HL-60/S4 (cell line): ENCODE data around the gene HDDC3.

Source experiments
- in situ Hi-C: fragments of 300-500 bp; cut with MboI; formaldehyde crosslinking; loops from 2 replicates; pipeline ENCODE4 v1.14.3; 2022; ENCODE audit warnings: low sequenced_read_pairs

The HDDC3 gene

DNA sequence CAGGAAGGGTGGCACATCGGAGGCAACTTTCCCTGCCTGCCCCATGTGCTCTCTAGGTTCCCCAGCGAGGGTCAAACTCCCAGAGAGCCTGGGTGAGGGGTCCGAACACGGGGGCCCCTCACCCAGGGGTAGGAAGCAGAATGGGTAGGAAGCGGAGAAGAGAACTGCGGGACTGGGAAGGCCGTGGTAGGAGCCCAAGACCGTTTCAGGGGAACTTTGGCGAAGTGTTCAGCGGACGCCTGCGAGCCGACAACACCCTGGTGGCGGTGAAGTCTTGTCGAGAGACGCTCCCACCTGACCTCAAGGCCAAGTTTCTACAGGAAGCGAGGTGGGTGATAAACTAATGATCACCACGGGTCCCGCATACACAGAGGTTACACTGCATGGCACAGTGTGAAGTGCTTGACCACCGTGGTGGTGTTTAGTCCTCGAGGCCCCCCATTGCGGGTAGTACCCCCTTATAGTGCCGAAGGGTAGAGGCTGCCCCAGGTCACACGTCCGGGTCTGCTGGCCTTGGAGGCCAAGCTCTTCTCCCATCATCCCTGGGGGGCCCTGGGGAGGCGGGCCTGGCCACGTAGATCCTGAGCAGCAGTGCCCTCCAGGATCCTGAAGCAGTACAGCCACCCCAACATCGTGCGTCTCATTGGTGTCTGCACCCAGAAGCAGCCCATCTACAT is 39.7 kb downstream of the HDDC3 start:
- in situ Hi-C loops = loop anchor here (5.0 kb wide), 1 partner anchor 250 kb away; no protein-coding TSS in a partner anchor

DNA sequence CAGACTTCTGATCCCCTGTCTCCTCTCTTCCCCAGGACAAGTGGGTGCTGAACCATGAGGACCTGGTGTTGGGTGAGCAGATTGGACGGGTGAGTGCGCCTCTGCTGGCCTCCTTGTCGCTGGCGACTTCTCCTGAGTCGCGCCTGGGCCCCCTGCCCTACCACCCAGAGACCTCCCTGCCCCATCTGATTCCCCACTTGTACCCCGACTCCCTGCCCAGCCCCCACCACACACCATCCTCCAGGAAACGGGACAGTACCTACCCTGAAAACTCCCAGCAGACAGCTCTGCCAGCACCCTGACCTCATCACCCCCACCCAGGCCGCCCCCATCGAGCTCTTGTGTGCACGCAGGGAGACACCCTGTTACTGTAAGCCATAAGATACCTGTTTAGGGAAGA is 40.3 kb downstream of the HDDC3 start:
- in situ Hi-C loops = loop anchor here (5.0 kb wide), 1 partner anchor 250 kb away; no protein-coding TSS in a partner anchor

GRCh38 chr15:90891346-90891949 is 40.9 kb downstream of the HDDC3 start:
- in situ Hi-C loops = loop anchor here (5.0 kb wide), 1 partner anchor 249 kb away; no protein-coding TSS in a partner anchor

DNA sequence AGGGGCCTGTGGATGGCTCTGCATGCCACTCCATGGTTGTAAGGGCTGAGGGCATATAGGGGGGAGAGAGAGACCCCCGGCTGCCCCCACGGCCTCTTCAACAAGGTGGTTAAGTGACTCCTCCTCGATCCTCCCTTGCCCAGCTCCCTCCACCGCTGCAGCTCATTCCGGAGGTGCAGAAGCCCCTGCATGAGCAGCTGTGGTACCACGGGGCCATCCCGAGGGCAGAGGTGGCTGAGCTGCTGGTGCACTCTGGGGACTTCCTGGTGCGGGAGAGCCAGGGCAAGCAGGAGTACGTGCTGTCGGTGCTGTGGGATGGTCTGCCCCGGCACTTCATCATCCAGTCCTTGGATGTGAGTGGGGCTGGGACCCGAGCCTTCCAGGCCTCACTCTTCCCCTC is 41.5 kb downstream of the HDDC3 start:
- in situ Hi-C loops = loop anchor here (5.0 kb wide), 1 partner anchor 249 kb away; no protein-coding TSS in a partner anchor

DNA sequence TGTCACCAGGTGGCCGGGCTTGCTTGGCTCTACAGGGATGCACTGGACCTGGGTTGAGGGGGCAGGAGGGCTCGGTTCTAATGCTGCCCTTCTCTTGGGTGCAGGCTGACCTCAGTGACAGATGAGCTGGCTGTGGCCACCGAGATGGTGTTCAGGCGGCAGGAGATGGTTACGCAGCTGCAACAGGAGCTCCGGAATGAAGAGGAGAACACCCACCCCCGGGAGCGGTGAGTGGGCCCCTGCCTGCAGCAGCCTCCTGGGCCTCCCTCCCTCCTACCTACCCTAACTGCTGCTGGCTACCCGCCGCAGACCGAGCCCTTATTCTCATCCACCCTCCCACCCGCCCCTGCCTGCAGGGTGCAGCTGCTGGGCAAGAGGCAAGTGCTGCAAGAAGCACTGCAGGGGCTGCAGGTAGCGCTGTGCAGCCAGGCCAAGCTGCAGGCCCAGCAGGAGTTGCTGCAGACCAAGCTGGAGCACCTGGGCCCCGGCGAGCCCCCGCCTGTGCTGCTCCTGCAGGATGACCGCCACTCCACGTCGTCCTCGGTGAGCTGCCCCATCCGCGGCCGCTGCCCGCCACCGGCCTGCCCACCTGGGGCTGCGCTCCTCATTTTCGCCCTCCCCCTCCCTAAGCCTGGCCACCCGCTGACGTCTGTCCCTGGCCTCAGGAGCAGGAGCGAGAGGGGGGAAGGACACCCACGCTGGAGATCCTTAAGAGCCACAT is 42.5 kb downstream of the HDDC3 start:
- in situ Hi-C loops = loop anchor here (5.0 to 10.0 kb wide), 2 partner anchors 248 to 395 kb away; no protein-coding TSS in a partner anchor

DNA sequence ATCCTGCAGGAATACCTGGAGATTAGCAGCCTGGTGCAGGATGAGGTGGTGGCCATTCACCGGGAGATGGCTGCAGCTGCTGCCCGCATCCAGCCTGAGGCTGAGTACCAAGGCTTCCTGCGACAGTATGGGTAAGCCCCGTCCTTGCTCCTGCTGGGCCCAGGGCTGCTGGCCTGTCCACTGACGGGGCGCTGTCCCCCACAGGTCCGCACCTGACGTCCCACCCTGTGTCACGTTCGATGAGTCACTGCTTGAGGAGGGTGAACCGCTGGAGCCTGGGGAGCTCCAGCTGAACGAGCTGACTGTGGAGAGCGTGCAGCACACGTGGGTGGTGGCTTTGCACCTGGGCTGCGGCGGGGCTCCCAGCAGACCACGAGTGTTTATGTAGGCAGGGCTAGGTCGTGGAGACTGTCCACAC is 43.0 kb downstream of the HDDC3 start:
- in situ Hi-C loops = loop anchor here (10.0 kb wide), 1 partner anchor 395 kb away; no protein-coding TSS in a partner anchor

GRCh38 chr15:90887037-90887481 is 45.3 kb downstream of the HDDC3 start:
- in situ Hi-C loops = loop anchor here (10.0 kb wide), 1 partner anchor 392 kb away; no protein-coding TSS in a partner anchor

DNA sequence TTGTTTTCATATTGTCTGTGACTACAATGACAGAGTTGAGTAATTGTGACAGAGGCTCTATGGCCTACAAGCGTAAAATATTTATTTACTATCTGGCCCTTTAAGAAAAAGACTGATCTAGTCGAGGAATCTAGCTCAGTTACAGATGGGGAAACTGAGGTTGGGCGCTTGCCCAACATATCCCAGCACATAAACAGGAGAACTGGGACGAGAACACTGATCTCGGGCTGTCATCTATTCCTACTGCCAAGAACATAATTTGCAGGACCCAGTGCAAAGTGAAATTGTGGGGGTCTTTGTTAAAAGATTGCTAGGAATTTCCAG is 46.1 kb downstream of the HDDC3 start:
- in situ Hi-C loops = loop anchor here (10.0 kb wide), 1 partner anchor 391 kb away; no protein-coding TSS in a partner anchor

- in situ Hi-C loops = loop anchor here (10.0 kb wide), 1 partner anchor 391 kb away; no protein-coding TSS in a partner anchor
Observed at GRCh38 chr15:90885432-90886290, 46.7 kb downstream of the HDDC3 start.

GRCh38 chr15:90884719-90885431 is 47.5 kb downstream of the HDDC3 start:
- in situ Hi-C loops = loop anchor here (10.0 kb wide), 1 partner anchor 390 kb away; no protein-coding TSS in a partner anchor

DNA sequence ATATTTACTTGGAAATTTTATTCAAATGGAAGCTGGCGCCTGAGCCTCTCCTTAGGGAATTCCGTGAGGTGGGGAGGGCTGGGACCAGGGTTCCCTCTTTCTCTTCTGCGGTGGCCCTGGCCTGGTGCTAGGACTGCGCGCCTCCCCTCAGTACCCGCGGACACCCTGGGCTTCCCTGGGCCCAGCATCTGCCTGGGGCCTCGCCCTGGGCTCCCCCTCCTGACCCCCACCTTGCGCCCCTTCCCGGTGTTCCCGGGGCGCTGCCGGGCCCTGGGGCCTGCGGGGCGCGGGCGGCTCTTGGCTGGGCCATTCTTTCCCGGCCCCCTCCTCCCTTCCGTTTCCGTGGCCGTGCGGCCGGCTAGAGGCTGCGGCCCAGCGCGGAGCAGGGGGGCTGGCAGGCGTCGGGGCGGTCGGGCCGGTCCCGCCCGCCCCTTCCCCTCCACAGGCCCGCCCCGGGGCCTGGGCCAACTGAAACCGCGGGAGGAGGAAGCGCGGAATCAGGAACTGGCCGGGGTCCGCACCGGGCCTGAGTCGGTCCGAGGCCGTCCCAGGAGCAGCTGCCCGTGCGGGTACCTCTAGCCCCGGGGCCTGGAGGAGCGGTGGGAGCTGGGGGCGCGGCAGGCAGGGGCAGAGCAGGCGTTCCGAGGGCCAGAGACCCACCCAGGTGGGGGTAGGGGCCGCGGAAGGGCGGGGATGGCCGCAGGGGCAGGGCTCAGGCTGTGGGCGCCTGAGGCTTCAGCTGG is 48.2 kb downstream of the HDDC3 start, which contains the start of gene FES:
FES (plus strand) TSS at position 529 of the 743 bp plus-strand sequence. CDS start 542 bp downstream, outside the sequence.
- in situ Hi-C loops = loop anchor here (10.0 kb wide), 1 partner anchor 389 kb away; no protein-coding TSS in a partner anchor

DNA sequence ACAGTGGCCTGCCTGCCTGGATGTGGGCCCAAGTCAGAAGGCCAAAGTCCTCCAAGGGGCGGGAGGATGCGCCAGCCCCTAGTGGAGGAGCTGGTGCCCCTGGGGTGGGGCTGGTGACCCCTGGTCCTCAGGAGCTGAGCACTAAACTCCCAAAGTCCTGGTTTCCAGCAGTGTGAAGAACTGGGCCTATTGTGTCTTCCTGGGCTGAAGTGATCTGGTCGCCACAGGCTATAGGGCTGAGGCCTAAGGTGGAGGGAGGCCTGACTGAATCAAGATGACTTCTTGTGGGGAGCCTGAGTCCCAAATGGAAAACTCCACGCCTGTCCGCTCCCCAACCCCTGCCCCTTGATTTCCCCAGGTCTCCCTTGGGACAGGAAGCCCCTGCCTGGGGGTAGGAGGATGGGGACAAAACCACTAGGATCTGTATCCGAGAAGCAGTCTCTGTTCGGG is 48.8 kb downstream of the HDDC3 start:
- in situ Hi-C loops = loop anchor here (10.0 kb wide), 1 partner anchor 389 kb away; no protein-coding TSS in a partner anchor

DNA sequence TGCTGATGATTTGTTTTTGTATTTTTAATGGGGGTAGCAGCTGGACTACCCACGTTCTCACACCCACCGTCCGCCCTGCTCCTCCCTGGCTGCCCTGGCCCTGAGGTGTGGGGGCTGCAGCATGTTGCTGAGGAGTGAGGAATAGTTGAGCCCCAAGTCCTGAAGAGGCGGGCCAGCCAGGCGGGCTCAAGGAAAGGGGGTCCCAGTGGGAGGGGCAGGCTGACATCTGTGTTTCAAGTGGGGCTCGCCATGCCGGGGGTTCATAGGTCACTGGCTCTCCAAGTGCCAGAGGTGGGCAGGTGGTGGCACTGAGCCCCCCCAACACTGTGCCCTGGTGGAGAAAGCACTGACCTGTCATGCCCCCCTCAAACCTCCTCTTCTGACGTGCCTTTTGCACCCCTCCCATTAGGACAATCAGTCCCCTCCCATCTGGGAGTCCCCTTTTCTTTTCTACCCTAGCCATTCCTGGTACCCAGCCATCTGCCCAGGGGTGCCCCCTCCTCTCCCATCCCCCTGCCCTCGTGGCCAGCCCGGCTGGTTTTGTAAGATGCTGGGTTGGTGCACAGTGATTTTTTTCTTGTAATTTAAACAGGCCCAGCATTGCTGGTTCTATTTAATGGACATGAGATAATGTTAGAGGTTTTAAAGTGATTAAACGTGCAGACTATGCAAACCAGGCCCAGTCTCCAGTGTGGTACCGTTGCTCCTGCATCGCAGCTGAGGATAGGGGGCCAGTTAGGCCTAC is 49.4 kb downstream of the HDDC3 start:
- in situ Hi-C loops = loop anchor here (10.0 kb wide), 1 partner anchor 388 kb away; no protein-coding TSS in a partner anchor

GRCh38 chr15:90881978-90882721 is 50.2 kb downstream of the HDDC3 start:
- in situ Hi-C loops = loop anchor here (10.0 kb wide), 1 partner anchor 387 kb away; no protein-coding TSS in a partner anchor

DNA sequence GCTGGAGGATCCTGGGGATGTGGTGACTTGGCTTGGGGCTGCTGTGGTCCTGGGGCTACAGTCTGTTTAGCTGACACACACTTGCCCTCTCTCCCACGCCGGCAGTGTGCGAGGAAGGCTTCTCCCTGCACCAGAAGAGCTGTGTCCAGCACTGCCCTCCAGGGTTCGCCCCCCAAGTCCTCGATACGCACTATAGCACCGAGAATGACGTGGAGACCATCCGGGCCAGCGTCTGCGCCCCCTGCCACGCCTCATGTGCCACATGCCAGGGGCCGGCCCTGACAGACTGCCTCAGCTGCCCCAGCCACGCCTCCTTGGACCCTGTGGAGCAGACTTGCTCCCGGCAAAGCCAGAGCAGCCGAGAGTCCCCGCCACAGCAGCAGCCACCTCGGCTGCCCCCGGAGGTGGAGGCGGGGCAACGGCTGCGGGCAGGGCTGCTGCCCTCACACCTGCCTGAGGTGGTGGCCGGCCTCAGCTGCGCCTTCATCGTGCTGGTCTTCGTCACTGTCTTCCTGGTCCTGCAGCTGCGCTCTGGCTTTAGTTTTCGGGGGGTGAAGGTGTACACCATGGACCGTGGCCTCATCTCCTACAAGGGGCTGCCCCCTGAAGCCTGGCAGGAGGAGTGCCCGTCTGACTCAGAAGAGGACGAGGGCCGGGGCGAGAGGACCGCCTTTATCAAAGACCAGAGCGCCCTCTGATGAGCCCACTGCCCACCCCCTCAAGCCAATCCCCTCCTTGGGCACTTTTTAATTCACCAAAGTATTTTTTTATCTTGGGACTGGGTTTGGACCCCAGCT is 51.0 kb downstream of the HDDC3 start:
- in situ Hi-C loops = loop anchor here (10.0 kb wide), 1 partner anchor 387 kb away; no protein-coding TSS in a partner anchor
